KMS-11 (cell line): Measurements from ENCODE around the gene ETNK2.

ENCODE experiments used
- H2AFZ ChIP-seq: fragments of 200-600 bp; sonication (generic); 2 replicates; pipeline ENCODE4 v1.6.1; 2016; ENCODE audit warnings: antibody characterized with exemption, mixed run types, low read depth
- H3K27ac ChIP-seq: fragments of 200-600 bp; sonication (generic); 2 replicates; pipeline ENCODE4 v1.6.1; 2016; ENCODE audit warnings: mild to moderate bottlenecking, mixed run types
- H3K27me3 ChIP-seq: fragments of 200-600 bp; sonication (generic); 2 replicates; pipeline ENCODE4 v1.6.1; 2017; ENCODE audit warnings: mild to moderate bottlenecking, low read depth, mixed run types, moderate library complexity; ENCODE audit not compliant: insufficient read depth
- H3K36me3 ChIP-seq: fragments of 200-600 bp; sonication (generic); 2 replicates; pipeline ENCODE4 v1.6.1; 2017; ENCODE audit warnings: mild to moderate bottlenecking, mixed run types; ENCODE audit not compliant: insufficient read depth
- H3K4me1 ChIP-seq: fragments of 200-600 bp; sonication (generic); 2 replicates; pipeline ENCODE4 v1.6.1; 2016; ENCODE audit warnings: mild to moderate bottlenecking, low read depth, mixed run types; ENCODE audit not compliant: poor library complexity, severe bottlenecking
- H3K4me2 ChIP-seq: fragments of 200-600 bp; sonication (generic); 2 replicates; pipeline ENCODE4 v1.7.0; 2016; ENCODE audit warnings: mild to moderate bottlenecking, mixed run types
- H3K4me3 ChIP-seq: fragments of 200-600 bp; sonication (generic); IDR thresholded peaks from 2 replicates; pipeline ENCODE4 v1.6.1; 2017; ENCODE audit warnings: low read depth, low read length, mixed read lengths; ENCODE audit not compliant: insufficient read depth
- H3K79me2 ChIP-seq: fragments of 200-600 bp; sonication (generic); 2 replicates; pipeline ENCODE4 v1.6.1; 2016; ENCODE audit warnings: low read depth, mixed run types; ENCODE audit not compliant: insufficient read depth
- H3K9ac ChIP-seq: fragments of 200-600 bp; sonication (generic); 2 replicates; pipeline ENCODE4 v1.6.1; 2016; ENCODE audit warnings: mild to moderate bottlenecking, mixed run types
- H4K20me1 ChIP-seq: fragments of 200-600 bp; sonication (generic); 2 replicates; pipeline ENCODE4 v1.6.1; 2016; ENCODE audit warnings: mild to moderate bottlenecking, mixed run types; ENCODE audit not compliant: insufficient read depth
- TF ChIP-seq, protein P1 (sequence below): fragments of 200-600 bp; sonication (generic); conservative IDR thresholded peaks from 2 replicates; pipeline ENCODE4 v1.6.1; 2017; ENCODE audit warnings: low read depth, mild to moderate bottlenecking, antibody characterized with exemption, low read length, moderate library complexity, mixed read lengths

The ETNK2 gene

DNA sequence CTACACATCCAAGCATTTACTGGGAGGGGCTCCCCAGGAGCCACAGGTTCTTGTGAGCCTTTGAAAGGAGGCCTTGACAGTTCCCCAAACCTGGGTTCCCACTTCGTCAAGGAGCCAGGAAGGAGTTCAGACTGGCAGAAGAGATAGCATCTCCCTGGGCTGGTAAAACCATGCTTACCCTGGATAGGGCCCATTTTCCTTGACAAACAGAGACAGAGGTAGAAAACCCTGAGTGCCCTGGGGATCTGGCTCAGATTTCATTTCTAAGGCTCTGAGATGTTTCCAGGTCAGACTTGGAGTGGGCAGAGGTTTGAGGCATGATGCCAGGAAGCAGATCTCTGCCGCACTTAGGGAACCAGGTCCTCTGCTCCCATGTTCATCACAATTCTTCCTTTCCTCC is 2.7 kb downstream of the ETNK2 start:
- Histone ChIP-seq H4K20me1 (no peaks in the 10 kb centered on the region), H2AFZ (no peak overlapping the region), H3K36me3 (no peaks in the 10 kb centered on the region), H3K9ac (no peak overlapping the region), H3K4me3 (no peak overlapping the region), H3K4me2 (no peak overlapping the region), H3K4me1 (no peaks in the 10 kb centered on the region), H3K27ac (no peak overlapping the region), H3K79me2 (no peaks in the 10 kb centered on the region), H3K27me3 (peaks cover 20% of the 10 kb centered on the region; the same call in 1 of the 2 replicates)
- TF ChIP-seq, protein P1, sequence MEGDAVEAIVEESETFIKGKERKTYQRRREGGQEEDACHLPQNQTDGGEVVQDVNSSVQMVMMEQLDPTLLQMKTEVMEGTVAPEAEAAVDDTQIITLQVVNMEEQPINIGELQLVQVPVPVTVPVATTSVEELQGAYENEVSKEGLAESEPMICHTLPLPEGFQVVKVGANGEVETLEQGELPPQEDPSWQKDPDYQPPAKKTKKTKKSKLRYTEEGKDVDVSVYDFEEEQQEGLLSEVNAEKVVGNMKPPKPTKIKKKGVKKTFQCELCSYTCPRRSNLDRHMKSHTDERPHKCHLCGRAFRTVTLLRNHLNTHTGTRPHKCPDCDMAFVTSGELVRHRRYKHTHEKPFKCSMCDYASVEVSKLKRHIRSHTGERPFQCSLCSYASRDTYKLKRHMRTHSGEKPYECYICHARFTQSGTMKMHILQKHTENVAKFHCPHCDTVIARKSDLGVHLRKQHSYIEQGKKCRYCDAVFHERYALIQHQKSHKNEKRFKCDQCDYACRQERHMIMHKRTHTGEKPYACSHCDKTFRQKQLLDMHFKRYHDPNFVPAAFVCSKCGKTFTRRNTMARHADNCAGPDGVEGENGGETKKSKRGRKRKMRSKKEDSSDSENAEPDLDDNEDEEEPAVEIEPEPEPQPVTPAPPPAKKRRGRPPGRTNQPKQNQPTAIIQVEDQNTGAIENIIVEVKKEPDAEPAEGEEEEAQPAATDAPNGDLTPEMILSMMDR: no peak

DNA sequence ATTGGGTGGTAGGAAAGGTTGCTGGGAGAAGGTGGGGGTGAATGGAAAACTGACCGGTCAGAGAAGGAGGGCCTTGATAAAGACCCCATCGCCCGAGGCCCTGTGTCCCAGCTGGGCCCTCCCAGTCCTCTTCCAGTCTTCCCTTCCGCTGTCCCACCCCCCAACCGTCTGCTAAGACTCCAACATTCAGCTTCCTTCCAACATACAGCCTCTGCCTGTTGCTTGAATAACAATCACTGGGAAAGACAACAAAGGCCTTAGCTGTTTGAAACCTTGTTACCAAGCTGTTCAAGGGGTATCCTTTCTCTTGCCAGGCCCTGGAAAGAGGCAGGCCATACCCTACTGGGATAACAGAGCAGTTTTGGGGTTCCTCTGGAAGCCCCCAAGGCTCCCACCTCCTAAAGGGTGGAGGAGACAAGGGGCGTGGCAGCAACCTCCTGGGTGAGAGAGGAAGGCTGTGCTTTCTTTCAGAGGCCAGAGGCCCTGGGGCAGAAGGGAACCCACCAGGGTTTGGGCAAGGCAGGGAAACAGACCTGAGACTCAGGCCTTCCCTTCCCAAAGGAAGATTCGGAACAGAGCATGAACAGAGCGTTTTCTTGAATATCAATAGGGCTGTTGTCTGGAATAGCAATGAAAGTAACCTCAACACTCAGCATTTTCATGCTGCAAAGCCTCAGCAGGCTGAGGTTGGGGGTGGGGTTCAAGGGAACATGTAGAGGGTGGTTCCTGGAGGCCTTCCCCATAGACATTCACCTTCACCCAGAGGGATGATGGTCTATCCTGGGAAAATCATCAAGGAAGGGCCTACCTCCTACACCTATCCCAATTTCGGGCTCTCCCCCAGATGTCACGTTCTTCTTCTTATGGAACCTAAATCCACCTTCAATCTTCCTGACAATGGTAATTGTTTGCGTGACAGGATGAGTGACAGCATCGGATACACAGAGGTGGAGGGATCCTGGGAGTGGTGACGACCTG is 4.1 kb downstream of the ETNK2 start:
- no peaks in the 10 kb centered on the region for H3K79me2 ChIP-seq
- no peak overlapping the region for H3K4me3 ChIP-seq
- H3K27me3 ChIP-seq: peaks cover 20% of the 10 kb centered on the region; the same call in 1 of the 2 replicates
- H2AFZ ChIP-seq: no peak overlapping the region
- H3K4me2 ChIP-seq: no peak overlapping the region
- no peaks in the 10 kb centered on the region for H4K20me1 ChIP-seq
- no peaks in the 10 kb centered on the region for H3K4me1 ChIP-seq
- H3K27ac ChIP-seq: no peak overlapping the region
- no peaks in the 10 kb centered on the region for H3K36me3 ChIP-seq
- TF ChIP-seq, protein P1: no peak
- H3K9ac ChIP-seq: no peak overlapping the region

DNA sequence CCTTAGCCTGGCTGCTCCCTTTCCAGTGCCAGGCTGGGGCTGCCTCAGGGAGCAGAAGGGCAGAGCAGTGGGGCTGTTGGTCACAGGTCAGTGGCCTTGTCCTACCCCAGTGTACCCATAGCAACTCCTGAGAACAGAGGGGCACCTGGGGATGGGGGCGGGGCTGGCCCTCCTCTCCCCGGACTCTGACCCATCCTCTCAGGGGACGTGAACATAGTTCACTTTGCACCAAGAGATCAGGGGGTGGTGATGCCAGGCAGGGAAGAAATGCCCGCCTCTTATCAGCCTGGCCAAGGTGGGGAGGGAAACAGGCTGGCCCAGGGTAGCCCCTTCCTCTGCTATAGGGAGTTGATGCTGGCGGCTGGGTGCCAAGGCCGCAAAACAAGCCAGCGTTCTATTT is 4.9 kb downstream of the ETNK2 start:
- H3K4me1 ChIP-seq: no peaks in the 10 kb centered on the region
- no peak overlapping the region for H3K27ac ChIP-seq
- no peak overlapping the region for H3K9ac ChIP-seq
- no peak overlapping the region for H3K4me2 ChIP-seq
- no peak overlapping the region for H2AFZ ChIP-seq
- no peaks in the 10 kb centered on the region for H3K79me2 ChIP-seq
- TF ChIP-seq, protein P1: no peak
- no peak overlapping the region for H3K4me3 ChIP-seq
- no peaks in the 10 kb centered on the region for H4K20me1 ChIP-seq
- peaks cover 14% of the 10 kb centered on the region; the same call in 1 of the 2 replicates for H3K27me3 ChIP-seq
- H3K36me3 ChIP-seq: no peaks in the 10 kb centered on the region

DNA sequence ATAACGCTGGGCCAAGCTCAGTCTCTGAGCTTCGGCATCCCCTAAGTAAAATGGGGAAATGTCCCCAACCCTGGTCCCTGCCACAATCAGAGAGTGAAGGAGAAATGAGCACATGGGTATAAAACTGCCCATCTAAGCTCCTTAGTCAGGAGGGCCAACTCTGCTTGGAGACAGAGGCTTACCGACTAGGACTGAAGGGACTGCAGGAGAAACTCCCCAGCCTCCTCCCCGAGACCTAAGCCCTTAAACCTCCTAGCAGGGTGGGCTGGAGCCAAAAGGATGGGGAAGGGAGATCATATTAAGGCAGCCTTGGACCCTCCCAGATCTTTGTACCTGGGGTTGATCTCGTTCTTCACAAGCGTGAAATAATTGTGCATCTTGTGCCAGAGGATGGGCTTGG is 5.5 kb downstream of the ETNK2 start:
- H3K9ac ChIP-seq: no peak overlapping the region
- no peak overlapping the region for H3K27ac ChIP-seq
- no peak overlapping the region for H2AFZ ChIP-seq
- no peak overlapping the region for H3K4me2 ChIP-seq
- TF ChIP-seq, protein P1: no peak
- H3K27me3 ChIP-seq: peaks cover 14% of the 10 kb centered on the region; the same call in 1 of the 2 replicates
- H3K4me3 ChIP-seq: no peak overlapping the region
- H3K36me3 ChIP-seq: no peaks in the 10 kb centered on the region
- no peaks in the 10 kb centered on the region for H3K79me2 ChIP-seq
- H3K4me1 ChIP-seq: no peaks in the 10 kb centered on the region
- H4K20me1 ChIP-seq: no peaks in the 10 kb centered on the region
